Smooth muscle cell (in vitro differentiated cells): ENCODE measurements around the gene ITGAL. TPM values are rescaled to one million over a fixed set of nuclear protein-coding genes. Genes with fewer than 3 reads are reported as not detected.

Source experiments
- DNase-seq: peaks from one replicate; lab custom pipeline; 2025; ENCODE audit not compliant: unreplicated experiment; lab: John Stamatoyannopoulos, UW
- H2AFZ ChIP-seq: fragments of 200-600 bp; sonication (generic); 2 replicates; pipeline ENCODE4 v1.6.0; 2016; ENCODE audit warnings: antibody characterized with exemption, low read depth, mild to moderate bottlenecking
- H3F3A ChIP-seq: fragments of 200-600 bp; sonication (generic); 2 replicates; pipeline ENCODE4 v1.6.0; 2017; ENCODE audit warnings: antibody characterized with exemption, low read depth
- H3K27ac ChIP-seq: fragments of 200-600 bp; sonication (generic); 2 replicates; pipeline ENCODE4 v1.5.1; 2016; ENCODE audit warnings: low read depth, mild to moderate bottlenecking
- H3K27me3 ChIP-seq: fragments of 200-600 bp; sonication (generic); 2 replicates; pipeline ENCODE4 v1.6.1; 2016; ENCODE audit warnings: low read depth, mild to moderate bottlenecking
- H3K36me3 ChIP-seq: fragments of 200-600 bp; sonication (generic); 2 replicates; pipeline ENCODE4 v1.5.1; 2016; ENCODE audit warnings: low read depth
- H3K4me1 ChIP-seq: fragments of 200-600 bp; sonication (generic); 2 replicates; pipeline ENCODE4 v1.5.1; 2016; ENCODE audit warnings: low read depth
- H3K4me2 ChIP-seq: fragments of 200-600 bp; sonication (generic); 2 replicates; pipeline ENCODE4 v1.6.0; 2016; ENCODE audit warnings: mild to moderate bottlenecking
- H3K4me3 ChIP-seq: fragments of 200-600 bp; sonication (generic); 2 replicates; pipeline ENCODE4 v1.5.1; 2016; ENCODE audit warnings: mild to moderate bottlenecking
- H3K79me2 ChIP-seq: fragments of 200-600 bp; sonication (generic); 2 replicates; pipeline ENCODE4 v1.6.0; 2016; ENCODE audit warnings: low read depth, mild to moderate bottlenecking
- H3K9ac ChIP-seq: fragments of 200-600 bp; sonication (generic); 2 replicates; pipeline ENCODE4 v1.6.0; 2016; ENCODE audit warnings: low read depth
- H3K9me3 ChIP-seq: fragments of 200-600 bp; sonication (generic); replicated peaks from 2 replicates; pipeline ENCODE4 v1.5.1; 2016; ENCODE audit warnings: low read depth
- H4K20me1 ChIP-seq: fragments of 200-600 bp; sonication (generic); 2 replicates; pipeline ENCODE4 v1.6.0; 2016; ENCODE audit warnings: low read depth
- WGBS: methylation state at CpG from one replicate; pipeline ENCODE4 v1.1.7; 2016; ENCODE audit warnings: low lambda C conversion rate; 5-methylcytosine and 5-hydroxymethylcytosine counted together
- polyA plus RNA-seq: library from polyadenylated mRNA; unstranded; fragments of >200 nt; fragmentation: Nextera tagmentation; extraction: Ambion mirVana; gene quantifications from 2 replicates; pipeline ENCODE4 v1.2.1, GENCODE V29; 2016
- total RNA-seq: library from RNA; depleted of rRNA; stranded (reverse); fragments of >200 nt; gene quantifications from 2 replicates; pipeline ENCODE4 v1.2.3, GENCODE V29; 2014
- TF ChIP-seq, protein P1 (sequence below): fragments of 200-600 bp; sonication (generic); IDR thresholded peaks from 2 replicates; pipeline ENCODE4 v1.5.1; 2017; ENCODE audit warnings: borderline replicate concordance, mild to moderate bottlenecking, antibody characterized with exemption; ENCODE audit not compliant: insufficient read depth, poor library complexity, severe bottlenecking

ITGAL gene
- total and polyA plus RNA-seq, 2 experiments from 2014 or later, result not detected

DNA sequence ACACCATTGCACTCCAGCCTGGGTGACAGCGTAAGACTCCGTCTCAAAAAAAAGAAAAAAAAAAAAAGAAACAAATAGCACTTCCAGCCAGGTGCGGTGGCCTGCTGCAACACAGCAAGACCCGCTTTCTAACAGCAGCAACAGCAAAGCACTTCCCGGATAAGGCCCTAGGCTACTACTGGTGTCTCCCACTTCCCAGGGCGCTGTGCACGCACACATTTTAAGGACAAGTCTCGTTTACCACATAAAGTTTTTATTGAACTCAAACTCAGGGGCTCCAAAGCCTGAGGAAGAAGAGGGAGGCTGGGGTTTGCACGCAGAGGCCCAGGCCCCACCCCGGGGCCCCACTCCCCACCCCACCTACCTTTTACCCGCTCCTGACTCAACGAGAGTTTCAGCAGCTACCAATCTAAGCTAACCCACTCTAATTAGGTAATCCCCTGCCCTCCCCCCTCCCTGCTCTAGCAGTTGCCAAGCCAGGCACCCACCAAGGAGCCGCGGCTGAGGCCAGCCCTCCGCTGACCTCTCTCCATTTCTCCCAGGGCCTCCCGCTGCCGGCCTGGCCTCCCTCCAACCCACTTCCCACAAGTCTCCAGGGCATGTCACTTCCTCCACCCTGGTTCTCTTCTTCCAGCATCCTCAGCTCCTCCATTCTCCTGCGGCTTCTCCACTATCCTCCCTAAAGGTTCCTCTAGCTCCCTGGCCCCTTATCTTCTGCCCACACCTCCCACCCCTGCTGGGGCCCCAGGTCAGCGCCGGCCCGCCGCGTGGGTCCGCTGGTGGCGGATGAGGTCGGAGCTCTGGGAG is 51.4 kb downstream of the ITGAL start:
- no peaks in the 10 kb centered on the region for H3K9me3 ChIP-seq
- TF ChIP-seq, protein P1, sequence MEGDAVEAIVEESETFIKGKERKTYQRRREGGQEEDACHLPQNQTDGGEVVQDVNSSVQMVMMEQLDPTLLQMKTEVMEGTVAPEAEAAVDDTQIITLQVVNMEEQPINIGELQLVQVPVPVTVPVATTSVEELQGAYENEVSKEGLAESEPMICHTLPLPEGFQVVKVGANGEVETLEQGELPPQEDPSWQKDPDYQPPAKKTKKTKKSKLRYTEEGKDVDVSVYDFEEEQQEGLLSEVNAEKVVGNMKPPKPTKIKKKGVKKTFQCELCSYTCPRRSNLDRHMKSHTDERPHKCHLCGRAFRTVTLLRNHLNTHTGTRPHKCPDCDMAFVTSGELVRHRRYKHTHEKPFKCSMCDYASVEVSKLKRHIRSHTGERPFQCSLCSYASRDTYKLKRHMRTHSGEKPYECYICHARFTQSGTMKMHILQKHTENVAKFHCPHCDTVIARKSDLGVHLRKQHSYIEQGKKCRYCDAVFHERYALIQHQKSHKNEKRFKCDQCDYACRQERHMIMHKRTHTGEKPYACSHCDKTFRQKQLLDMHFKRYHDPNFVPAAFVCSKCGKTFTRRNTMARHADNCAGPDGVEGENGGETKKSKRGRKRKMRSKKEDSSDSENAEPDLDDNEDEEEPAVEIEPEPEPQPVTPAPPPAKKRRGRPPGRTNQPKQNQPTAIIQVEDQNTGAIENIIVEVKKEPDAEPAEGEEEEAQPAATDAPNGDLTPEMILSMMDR, result no peak
- H3K36me3 ChIP-seq, result no peaks in the 10 kb centered on the region
- H3K79me2 ChIP-seq, result no peaks in the 10 kb centered on the region
- no peaks in the 10 kb centered on the region for H3K27me3 ChIP-seq
- no peak overlapping the region for H3K27ac ChIP-seq
- no peak overlapping the region for H3K9ac ChIP-seq
- peaks cover 11% of the 10 kb centered on the region for H3K4me1 ChIP-seq
- no peaks in the 10 kb centered on the region for H4K20me1 ChIP-seq
- H3K4me3 ChIP-seq, result no peak overlapping the region
- 95% methylated on average over 24 of the region's 26 CpGs for WGBS
- peaks cover 13% of the 10 kb centered on the region for H3F3A ChIP-seq
- no peak overlapping the region for H2AFZ ChIP-seq
- DNase-seq, result no peak
- no peak overlapping the region for H3K4me2 ChIP-seq

DNA sequence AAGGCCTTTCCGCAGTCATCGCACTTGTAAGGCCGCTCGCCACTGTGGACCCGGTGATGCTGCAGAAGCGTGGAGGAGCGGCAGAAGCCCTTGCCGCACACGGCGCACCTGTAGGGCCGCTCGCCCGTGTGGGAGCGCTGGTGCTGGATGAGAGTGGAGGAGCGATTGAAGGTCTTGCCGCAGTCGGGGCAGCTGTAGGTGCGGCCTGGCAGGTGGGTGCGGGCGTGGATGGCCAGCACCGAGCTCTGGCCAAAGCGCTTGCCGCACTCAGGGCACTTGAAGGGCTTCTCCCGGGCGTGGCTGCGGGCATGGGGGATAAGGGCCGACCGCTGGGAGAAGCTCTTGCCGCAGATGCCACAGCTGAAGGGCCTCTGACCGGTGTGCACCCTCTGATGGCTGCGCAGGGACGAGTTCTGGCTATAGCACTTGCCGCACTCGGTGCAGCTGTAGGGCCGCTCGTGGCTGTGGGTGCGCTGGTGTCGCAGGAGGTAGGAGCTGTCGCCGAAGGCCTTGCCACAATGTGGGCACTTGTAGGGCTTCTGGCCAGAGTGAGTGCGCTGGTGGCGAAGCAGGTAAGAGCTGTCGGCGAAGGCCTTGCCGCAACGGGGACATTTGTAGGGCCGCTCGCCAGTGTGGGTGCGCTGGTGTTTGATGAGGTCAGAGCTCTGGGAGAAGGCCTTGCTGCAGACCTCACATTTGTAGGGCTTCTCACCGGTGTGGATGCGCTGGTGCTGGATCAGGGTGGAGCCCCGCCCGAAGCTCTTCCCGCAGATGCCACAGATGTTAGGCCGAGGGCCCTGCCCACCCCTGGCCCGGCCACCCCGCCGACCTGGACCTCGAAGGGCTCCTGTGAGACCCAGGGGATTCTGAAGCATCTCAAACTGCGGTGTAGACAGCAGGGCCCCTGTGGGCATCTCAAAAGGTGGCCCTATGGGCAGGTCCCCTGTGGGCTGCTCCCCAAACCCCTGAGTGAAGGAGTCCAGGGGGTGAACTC is 52.3 kb downstream of the ITGAL start:
- Histone ChIP-seq H3K9me3 (no peaks in the 10 kb centered on the region), H3K4me1 (peaks cover 11% of the 10 kb centered on the region), H3K4me3 (no peak overlapping the region), H2AFZ (no peak overlapping the region), H3F3A (peaks cover 17% of the 10 kb centered on the region), H3K27ac (no peak overlapping the region), H4K20me1 (no peaks in the 10 kb centered on the region), H3K27me3 (no peaks in the 10 kb centered on the region), H3K36me3 (no peaks in the 10 kb centered on the region), H3K9ac (no peak overlapping the region), H3K79me2 (no peaks in the 10 kb centered on the region), H3K4me2 (no peak overlapping the region)
- no peak for DNase-seq
- TF ChIP-seq, protein P1, result no peak
- 98% methylated on average over 60 of the region's 60 CpGs for WGBS

DNA sequence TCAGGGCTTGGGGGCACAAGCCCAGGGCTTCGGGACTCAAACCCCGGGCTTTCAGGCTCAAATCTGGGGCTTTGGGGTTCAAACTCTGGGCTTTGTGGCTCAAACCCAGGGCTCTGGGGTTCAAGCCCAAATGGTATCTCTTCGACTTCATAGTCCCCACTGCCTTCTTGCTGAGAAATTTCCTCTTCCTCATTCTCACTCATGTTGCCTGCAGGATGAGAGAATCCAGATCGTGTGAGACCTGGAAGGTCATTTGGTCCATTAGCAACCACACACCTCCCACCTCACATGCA is 53.2 kb downstream of the ITGAL start:
- Histone ChIP-seq H2AFZ (no peak overlapping the region), H3F3A (peaks cover 17% of the 10 kb centered on the region)

More for the DNA sequence above, 53.2 kb downstream of the ITGAL start:
- no peaks in the 10 kb centered on the region for H3K27me3 ChIP-seq
- H3K27ac ChIP-seq, result no peak overlapping the region
- TF ChIP-seq, protein P1, result no peak
- H3K9ac ChIP-seq, result no peak overlapping the region
- no peaks in the 10 kb centered on the region for H3K9me3 ChIP-seq
- no peaks in the 10 kb centered on the region for H3K79me2 ChIP-seq
- no peak for DNase-seq
- peaks cover 11% of the 10 kb centered on the region for H3K4me1 ChIP-seq
- 66% methylated on average over 4 of the region's 4 CpGs for WGBS
- peak overlapping the region; percentile 91 for H3K4me3 ChIP-seq
- H3K36me3 ChIP-seq, result no peaks in the 10 kb centered on the region
- no peaks in the 10 kb centered on the region for H4K20me1 ChIP-seq
- H3K4me2 ChIP-seq, result peak overlapping the region; percentile 95
